BLaER1 treated with 17β-estradiol and CSF1 and Interleukin-3, amounts not matched to agents 10 nM and 100 nM (cell line): Measurements from ENCODE around the gene LFNG.

Experiments used
- H3K27ac ChIP-seq, 11 experiments: shearing (Covaris generic); formaldehyde crosslinking; 2 replicates each; pipeline ENCODE4 v1.8.1; 2022
- H3K27me3 ChIP-seq, 11 experiments: shearing (Covaris generic); formaldehyde crosslinking; 2 replicates each; pipeline ENCODE4 v1.8.1; 2022
- H3K36me3 ChIP-seq, 11 experiments: shearing (Covaris generic); formaldehyde crosslinking; 2 replicates each; pipeline ENCODE4 v1.8.1; 2022
- H3K4me1 ChIP-seq, 10 experiments: shearing (Covaris generic); formaldehyde crosslinking; 2 replicates each; pipeline ENCODE4 v1.8.1; 2022
- H3K4me2 ChIP-seq, 11 experiments: shearing (Covaris generic); formaldehyde crosslinking; 2 replicates each; pipeline ENCODE4 v1.8.1; 2022
- H3K4me3 ChIP-seq, 10 experiments: shearing (Covaris generic); formaldehyde crosslinking; 2 replicates each; pipeline ENCODE4 v1.8.1; 2022
- H3K9ac ChIP-seq, 11 experiments: shearing (Covaris generic); formaldehyde crosslinking; 2 replicates each; pipeline ENCODE4 v1.8.1; 2022
- H3K9me3 ChIP-seq, 11 experiments: shearing (Covaris generic); formaldehyde crosslinking; replicated peaks in 1 of 11; 2 replicates each; pipeline ENCODE4 v1.8.1; 2022
- H4K20me1 ChIP-seq, 11 experiments: shearing (Covaris generic); formaldehyde crosslinking; 2 replicates each; pipeline ENCODE4 v1.8.1; 2022
- Cebpa-rat ChIP-seq, 11 experiments: shearing (Covaris generic); IDR thresholded peaks; 2 replicates each; pipeline ENCODE4 v1.8.1; 2022

LFNG gene

DNA sequence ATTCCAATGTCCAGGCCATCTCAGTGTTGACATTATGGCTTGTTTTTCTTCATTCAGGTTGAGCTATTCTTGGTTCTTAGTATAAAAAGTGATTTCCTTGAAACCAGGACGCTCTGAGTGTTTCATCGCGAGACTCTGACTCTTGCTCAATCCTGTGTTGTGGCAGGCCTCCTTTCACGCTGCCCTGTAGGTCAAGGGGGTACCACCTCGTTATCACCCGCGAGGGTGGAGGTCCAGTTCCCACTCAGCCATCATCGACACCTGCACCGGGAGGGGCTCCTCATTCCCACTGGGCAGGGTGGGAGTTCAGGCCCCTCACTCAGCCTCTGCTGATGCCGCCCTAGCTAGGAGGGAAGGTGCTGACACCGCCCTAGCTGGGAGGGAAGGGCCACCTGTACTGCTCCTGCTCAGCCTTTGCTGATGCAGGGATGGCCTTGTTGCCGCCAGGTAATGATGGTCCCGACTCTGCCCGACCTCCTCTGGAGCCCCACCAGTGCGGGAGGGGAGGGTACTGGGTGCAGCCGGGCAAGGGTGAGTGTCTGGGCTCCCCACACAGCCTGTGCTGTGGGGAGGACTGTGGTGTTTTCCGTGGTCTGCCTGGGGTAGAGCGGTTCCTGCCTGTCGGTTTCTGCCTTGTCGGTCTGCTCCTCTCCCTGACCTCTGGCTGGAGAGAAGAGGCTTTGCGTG lies 55.6 kb downstream of the LFNG start:
- H4K20me1 ChIP-seq: peaks cover 0 to 28% (median 0%) of the 10 kb centered on the region in 11 experiments; a peak in 5 of 22 replicates
- peaks cover 29 to 87% (median 60%) of the 10 kb centered on the region in 10 experiments for H3K4me1 ChIP-seq
- peaks cover 0 to 40% (median 8%) of the 10 kb centered on the region in 11 experiments; a peak in 13 of 22 replicates for H3K36me3 ChIP-seq
- H3K9ac ChIP-seq: peak overlapping the region in 9 of 11 experiments; percentile 5 to 77 (median 48); a peak in 16 of 22 replicates
- no peaks in the 10 kb centered on the region for H3K9me3 ChIP-seq
- H3K4me3 ChIP-seq: peak overlapping the region in 7 of 10 experiments; percentile 8 to 60 (median 48); a peak in 12 of 20 replicates
- H3K4me2 ChIP-seq: peak overlapping the region; percentile 69 to 97 (median 91)
- H3K27ac ChIP-seq: peak overlapping the region in 8 of 11 experiments; percentile 26 to 81 (median 60); a peak in 15 of 22 replicates
- TF ChIP-seq Cebpa-rat (IDR thresholded peaks at IDR 0.05): peak in 5 of 11 experiments; percentile 14 to 57 (median 48); a peak in 5 of 22 replicates
- H3K27me3 ChIP-seq: peaks cover 0 to 41% (median 0%) of the 10 kb centered on the region in 11 experiments; a peak in 5 of 22 replicates

GRCh38 chr7:2575733-2576340 lies 56.3 kb downstream of the LFNG start:
- peaks cover 0 to 28% (median 0%) of the 10 kb centered on the region in 11 experiments; a peak in 5 of 22 replicates for H4K20me1 ChIP-seq
- H3K9me3 ChIP-seq: no peaks in the 10 kb centered on the region
- peaks cover 29 to 93% (median 67%) of the 10 kb centered on the region in 10 experiments for H3K4me1 ChIP-seq
- peak overlapping the region in 6 of 10 experiments; percentile 19 to 60 (median 50); a peak in 11 of 20 replicates for H3K4me3 ChIP-seq
- H3K27me3 ChIP-seq: peaks cover 0 to 41% (median 0%) of the 10 kb centered on the region in 11 experiments; a peak in 5 of 22 replicates
- TF ChIP-seq Cebpa-rat (IDR thresholded peaks at IDR 0.05): no peak
- H3K36me3 ChIP-seq: peaks cover 0 to 39% (median 8%) of the 10 kb centered on the region in 11 experiments; a peak in 13 of 22 replicates
- peak overlapping the region in 9 of 11 experiments; percentile 5 to 77 (median 48); a peak in 14 of 22 replicates for H3K9ac ChIP-seq
- H3K4me2 ChIP-seq: peak overlapping the region; percentile 69 to 97 (median 91)
- peak overlapping the region in 7 of 11 experiments; percentile 26 to 81 (median 72); a peak in 13 of 22 replicates for H3K27ac ChIP-seq

DNA sequence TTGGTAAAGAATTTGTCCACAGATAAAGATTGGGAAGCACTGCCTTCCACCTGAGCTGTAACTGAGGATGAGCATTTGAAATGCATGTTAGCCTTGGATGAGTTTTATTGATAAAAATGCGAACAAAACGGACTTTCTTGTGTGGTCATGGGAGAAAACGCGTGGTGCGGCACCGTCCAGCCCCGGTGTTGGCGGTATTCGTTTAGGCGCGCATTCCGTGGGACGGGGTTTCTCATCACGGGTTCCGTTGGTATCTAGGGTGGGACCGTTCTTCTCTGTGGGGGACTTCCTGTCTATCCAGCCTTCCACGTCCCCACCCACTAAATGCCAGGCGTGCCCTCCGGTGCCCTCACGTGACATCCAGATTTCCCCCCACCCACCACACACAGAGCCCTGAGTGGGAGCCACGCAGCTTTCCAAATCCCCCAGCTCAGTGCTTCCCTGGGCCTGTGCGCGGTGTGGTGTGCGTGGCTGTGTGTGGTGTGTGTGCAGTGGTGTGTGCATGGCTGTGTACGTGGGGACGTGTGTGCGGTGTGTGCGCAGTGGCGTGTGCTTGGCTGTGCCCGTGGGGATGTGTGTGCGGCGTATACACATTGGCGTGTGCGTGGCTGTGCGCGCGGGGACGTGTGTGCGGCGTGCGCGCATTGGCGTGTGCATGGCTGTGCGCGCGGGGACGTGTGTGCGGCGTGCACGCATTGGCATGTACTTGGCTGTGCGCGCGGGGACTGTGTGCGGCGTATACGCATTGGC lies 57.3 kb downstream of the LFNG start:
- peak overlapping the region in 8 of 11 experiments; percentile 89 to 97 (median 92); a peak in 14 of 22 replicates for H3K4me2 ChIP-seq
- H3K27ac ChIP-seq: peak overlapping the region in 1 of 11 experiments; percentile 80; a peak in 1 of 22 replicates
- no peaks in the 10 kb centered on the region for H3K9me3 ChIP-seq
- H3K4me1 ChIP-seq: peaks cover 29 to 85% (median 63%) of the 10 kb centered on the region in 10 experiments
- peaks cover 0 to 35% (median 0%) of the 10 kb centered on the region in 11 experiments; a peak in 5 of 22 replicates for H3K27me3 ChIP-seq
- peak overlapping the region in 2 of 10 experiments; percentile 54 to 60; a peak in 3 of 20 replicates for H3K4me3 ChIP-seq
- H3K36me3 ChIP-seq: peaks cover 0 to 33% (median 9%) of the 10 kb centered on the region in 11 experiments; a peak in 13 of 22 replicates
- TF ChIP-seq Cebpa-rat (IDR thresholded peaks at IDR 0.05): no peak
- H4K20me1 ChIP-seq: peaks cover 0 to 28% (median 0%) of the 10 kb centered on the region in 11 experiments; a peak in 5 of 22 replicates
- peak overlapping the region in 2 of 11 experiments; percentile 23 to 77; a peak in 2 of 22 replicates for H3K9ac ChIP-seq
